ENCODE data around the gene MRPS5. TPM values are rescaled to one million over a fixed set of nuclear protein-coding genes. Genes with fewer than 3 reads are reported as not detected.

MRPS5 gene
- total RNA-seq, 1 donor from 2014 or later, result 57.4 TPM

DNA sequence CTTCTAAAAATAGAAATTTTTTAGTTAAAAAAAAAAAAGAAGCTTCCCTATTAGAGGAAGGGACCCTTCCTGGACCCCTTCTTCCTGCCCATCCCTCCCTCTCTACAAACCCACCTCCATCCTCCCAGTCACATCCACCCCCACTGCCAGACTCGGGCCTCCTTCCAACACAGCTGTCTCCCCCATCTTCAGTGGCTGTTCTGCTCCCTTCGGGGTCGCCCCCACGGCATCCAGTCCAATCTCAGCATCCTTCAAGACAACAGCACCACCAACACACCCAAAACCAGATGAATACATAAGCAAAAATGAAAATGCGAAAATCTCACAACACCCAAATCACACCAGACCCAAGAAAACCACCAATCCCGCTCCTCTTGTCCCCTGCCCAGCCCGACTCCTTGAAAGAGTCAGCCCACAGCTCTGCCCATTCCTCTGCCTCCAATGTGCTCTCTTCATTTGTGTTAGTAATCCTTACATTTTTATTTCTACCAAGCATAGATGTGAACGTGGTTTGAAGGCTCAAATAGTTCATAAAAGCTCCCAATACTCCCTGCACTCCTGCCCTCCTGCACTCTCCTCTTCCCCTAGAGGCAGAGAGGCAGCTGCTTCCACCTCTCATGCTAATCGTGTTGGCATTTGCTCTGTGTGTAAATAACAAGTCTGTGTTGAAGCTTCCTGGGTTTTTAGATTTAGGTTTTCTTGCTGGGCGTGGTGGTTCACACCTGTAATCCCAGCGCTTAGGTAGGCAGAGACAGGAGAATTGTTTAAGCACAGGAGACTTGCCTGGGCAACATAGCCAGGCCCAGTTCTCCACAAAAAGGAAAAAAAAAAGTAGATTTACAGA is 59.1 kb downstream of the MRPS5 start:
- Histone ChIP-seq H3K9me3 (ENCODE audit: insufficient read depth, low read depth, low read length) (no peaks in the 10 kb centered on the region), H2AFZ (ENCODE audit: low read depth, low read length) (no peak overlapping the region), H3K4me3 (ENCODE audit: insufficient read depth, low read depth, low read length) (no peak overlapping the region), H3K27ac (ENCODE audit: low read depth, low read length) (no peak overlapping the region), H4K20me1 (ENCODE audit: insufficient read depth, low read length) (no peaks in the 10 kb centered on the region), H3K36me3 (ENCODE audit: insufficient read depth, low read length) (no peaks in the 10 kb centered on the region), H3K79me2 (ENCODE audit: insufficient read depth, low read length) (no peaks in the 10 kb centered on the region), H3K4me2 (ENCODE audit: low read length) (no peak overlapping the region), H3K4me1 (ENCODE audit: insufficient read depth, low read length) (no peaks in the 10 kb centered on the region), H3K27me3 (ENCODE audit: insufficient read depth, low read length) (no peaks in the 10 kb centered on the region), H3K9ac (ENCODE audit: low read length) (no peak overlapping the region)
- H3K27ac Mint-ChIP-seq (ENCODE audit: unreplicated experiment), result peak overlapping the region; percentile 9
- DNase-seq (ENCODE audit: low read depth) (no peak), FAIRE-seq (no peak)
- H3K9me3 Mint-ChIP-seq (ENCODE audit: unreplicated experiment), result peaks cover 3% of the 10 kb centered on the region
- no peaks in the 10 kb centered on the region for H3K36me3 Mint-ChIP-seq (ENCODE audit: low read depth, unreplicated experiment)
- H3K4me3 Mint-ChIP-seq (ENCODE audit: unreplicated experiment), result no peak overlapping the region
- H3K4me1 Mint-ChIP-seq (ENCODE audit: low read depth, unreplicated experiment), result peaks cover 6% of the 10 kb centered on the region
- TF ChIP-seq, protein P1, sequence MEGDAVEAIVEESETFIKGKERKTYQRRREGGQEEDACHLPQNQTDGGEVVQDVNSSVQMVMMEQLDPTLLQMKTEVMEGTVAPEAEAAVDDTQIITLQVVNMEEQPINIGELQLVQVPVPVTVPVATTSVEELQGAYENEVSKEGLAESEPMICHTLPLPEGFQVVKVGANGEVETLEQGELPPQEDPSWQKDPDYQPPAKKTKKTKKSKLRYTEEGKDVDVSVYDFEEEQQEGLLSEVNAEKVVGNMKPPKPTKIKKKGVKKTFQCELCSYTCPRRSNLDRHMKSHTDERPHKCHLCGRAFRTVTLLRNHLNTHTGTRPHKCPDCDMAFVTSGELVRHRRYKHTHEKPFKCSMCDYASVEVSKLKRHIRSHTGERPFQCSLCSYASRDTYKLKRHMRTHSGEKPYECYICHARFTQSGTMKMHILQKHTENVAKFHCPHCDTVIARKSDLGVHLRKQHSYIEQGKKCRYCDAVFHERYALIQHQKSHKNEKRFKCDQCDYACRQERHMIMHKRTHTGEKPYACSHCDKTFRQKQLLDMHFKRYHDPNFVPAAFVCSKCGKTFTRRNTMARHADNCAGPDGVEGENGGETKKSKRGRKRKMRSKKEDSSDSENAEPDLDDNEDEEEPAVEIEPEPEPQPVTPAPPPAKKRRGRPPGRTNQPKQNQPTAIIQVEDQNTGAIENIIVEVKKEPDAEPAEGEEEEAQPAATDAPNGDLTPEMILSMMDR (IDR thresholded peaks at IDR 0.05; ENCODE audit: insufficient read depth, low read depth, low read length), result no peak
- no peak for TF ChIP-seq EZH2 (IDR thresholded peaks at IDR 0.05; ENCODE audit: insufficient read depth, low read length)
- peaks cover 31% of the 10 kb centered on the region for H3K27me3 Mint-ChIP-seq (ENCODE audit: low read depth, unreplicated experiment)

DNA sequence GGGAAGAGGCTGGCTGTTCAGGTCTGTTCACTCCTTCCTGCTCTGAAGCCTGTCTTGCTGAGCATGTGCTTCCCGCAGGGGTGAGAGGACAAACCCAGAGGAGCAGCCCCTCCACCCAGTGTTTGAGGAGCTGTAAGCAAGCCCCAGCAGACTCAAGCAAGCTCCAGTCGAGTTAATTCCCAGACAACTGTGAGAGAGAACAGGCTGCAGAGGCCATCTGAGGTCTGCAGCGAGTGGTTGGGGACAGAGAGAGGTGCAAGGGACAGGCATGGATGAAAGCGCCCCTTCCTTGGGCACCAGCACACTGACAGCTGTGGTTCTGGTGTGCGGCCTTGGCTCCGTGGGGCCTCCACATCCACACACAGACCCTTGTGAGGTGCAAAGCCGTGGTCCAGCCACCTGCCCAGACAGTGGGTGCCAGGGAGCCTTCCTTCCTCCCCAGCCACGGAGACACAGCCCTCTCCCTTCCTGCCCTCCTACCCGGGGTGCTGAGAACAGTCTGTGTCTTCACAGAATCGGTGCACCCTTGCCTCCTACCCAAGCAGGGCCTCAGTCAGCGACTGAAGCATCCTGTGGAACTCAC is 59.9 kb downstream of the MRPS5 start:
- Histone ChIP-seq H3K9me3 (ENCODE audit: insufficient read depth, low read depth, low read length) (no peaks in the 10 kb centered on the region), H3K9ac (ENCODE audit: low read length) (no peak overlapping the region), H2AFZ (ENCODE audit: low read depth, low read length) (no peak overlapping the region), H4K20me1 (ENCODE audit: insufficient read depth, low read length) (no peaks in the 10 kb centered on the region), H3K4me2 (ENCODE audit: low read length) (no peak overlapping the region), H3K4me3 (ENCODE audit: insufficient read depth, low read depth, low read length) (no peak overlapping the region), H3K36me3 (ENCODE audit: insufficient read depth, low read length) (no peaks in the 10 kb centered on the region), H3K27me3 (ENCODE audit: insufficient read depth, low read length) (no peaks in the 10 kb centered on the region), H3K79me2 (ENCODE audit: insufficient read depth, low read length) (no peaks in the 10 kb centered on the region), H3K27ac (ENCODE audit: low read depth, low read length) (no peak overlapping the region), H3K4me1 (ENCODE audit: insufficient read depth, low read length) (peaks cover 7% of the 10 kb centered on the region)
- Mint-ChIP-seq H3K27me3 (ENCODE audit: low read depth, unreplicated experiment) (peaks cover 31% of the 10 kb centered on the region), H3K4me1 (ENCODE audit: low read depth, unreplicated experiment) (peaks cover 10% of the 10 kb centered on the region), H3K36me3 (ENCODE audit: low read depth, unreplicated experiment) (no peaks in the 10 kb centered on the region), H3K27ac (ENCODE audit: unreplicated experiment) (no peak overlapping the region), H3K4me3 (ENCODE audit: unreplicated experiment) (no peak overlapping the region), H3K9me3 (ENCODE audit: unreplicated experiment) (peaks cover 3% of the 10 kb centered on the region)
- DNase-seq (ENCODE audit: low read depth), result no peak
- no peak for FAIRE-seq
- TF ChIP-seq, protein P1 (IDR thresholded peaks at IDR 0.05; ENCODE audit: insufficient read depth, low read depth, low read length), result no peak
- no peak for TF ChIP-seq EZH2 (IDR thresholded peaks at IDR 0.05; ENCODE audit: insufficient read depth, low read length)

DNA sequence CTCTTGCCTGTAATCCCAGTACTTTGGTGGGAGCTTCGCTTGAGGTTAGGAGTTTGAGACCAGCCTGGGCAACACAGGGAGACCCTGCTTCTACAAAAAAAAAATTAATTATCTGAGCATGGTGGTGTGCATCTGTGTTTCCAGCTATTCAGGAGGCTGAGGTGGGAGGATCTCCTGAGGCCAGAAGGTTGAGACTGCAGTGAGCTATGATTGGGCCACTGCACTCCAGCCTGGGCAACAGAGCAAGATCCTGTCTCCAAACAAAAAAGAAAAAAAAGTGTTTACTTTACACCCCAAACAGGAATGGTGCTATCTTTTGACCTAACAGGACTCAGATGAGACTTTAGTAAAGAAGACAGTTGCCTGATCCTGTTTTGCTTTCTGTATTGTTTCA is 60.5 kb downstream of the MRPS5 start:
- Histone ChIP-seq H3K4me2 (ENCODE audit: low read length) (no peak overlapping the region), H3K79me2 (ENCODE audit: insufficient read depth, low read length) (no peaks in the 10 kb centered on the region), H3K9ac (ENCODE audit: low read length) (no peak overlapping the region), H3K4me3 (ENCODE audit: insufficient read depth, low read depth, low read length) (no peak overlapping the region), H3K4me1 (ENCODE audit: insufficient read depth, low read length) (peaks cover 11% of the 10 kb centered on the region), H2AFZ (ENCODE audit: low read depth, low read length) (no peak overlapping the region), H3K9me3 (ENCODE audit: insufficient read depth, low read depth, low read length) (no peaks in the 10 kb centered on the region), H4K20me1 (ENCODE audit: insufficient read depth, low read length) (no peaks in the 10 kb centered on the region), H3K36me3 (ENCODE audit: insufficient read depth, low read length) (no peaks in the 10 kb centered on the region), H3K27ac (ENCODE audit: low read depth, low read length) (no peak overlapping the region), H3K27me3 (ENCODE audit: insufficient read depth, low read length) (no peaks in the 10 kb centered on the region)
- Mint-ChIP-seq H3K4me1 (ENCODE audit: low read depth, unreplicated experiment) (peaks cover 16% of the 10 kb centered on the region), H3K4me3 (ENCODE audit: unreplicated experiment) (no peak overlapping the region), H3K9me3 (ENCODE audit: unreplicated experiment) (peaks cover 3% of the 10 kb centered on the region), H3K36me3 (ENCODE audit: low read depth, unreplicated experiment) (no peaks in the 10 kb centered on the region), H3K27me3 (ENCODE audit: low read depth, unreplicated experiment) (peaks cover 31% of the 10 kb centered on the region), H3K27ac (ENCODE audit: unreplicated experiment) (no peak overlapping the region)
- DNase-seq (ENCODE audit: low read depth) (no peak), FAIRE-seq (no peak)
- TF ChIP-seq, protein P1 (IDR thresholded peaks at IDR 0.05; ENCODE audit: insufficient read depth, low read depth, low read length), result no peak

All from astrocyte (in vitro differentiated cells and primary cell).